Middle frontal gyrus (tissue), 1 donor: ENCODE data around the gene ENO3.
A peak's percentile ranks its signal among the peaks of the same experiment; 100 is the strongest.
"Not testable (repeated sequence)": the region's sequence is repeated elsewhere in the genome, so short reads cannot be mapped to it uniquely, and the experiment has no call there.

Source experiments
- DNase-seq: peaks from one replicate; pipeline ENCODE4 v3.0.0-alpha.2; 2015; ENCODE audit warnings: low spot score; ENCODE audit errors: extremely low spot score

Gene ENO3

DNA sequence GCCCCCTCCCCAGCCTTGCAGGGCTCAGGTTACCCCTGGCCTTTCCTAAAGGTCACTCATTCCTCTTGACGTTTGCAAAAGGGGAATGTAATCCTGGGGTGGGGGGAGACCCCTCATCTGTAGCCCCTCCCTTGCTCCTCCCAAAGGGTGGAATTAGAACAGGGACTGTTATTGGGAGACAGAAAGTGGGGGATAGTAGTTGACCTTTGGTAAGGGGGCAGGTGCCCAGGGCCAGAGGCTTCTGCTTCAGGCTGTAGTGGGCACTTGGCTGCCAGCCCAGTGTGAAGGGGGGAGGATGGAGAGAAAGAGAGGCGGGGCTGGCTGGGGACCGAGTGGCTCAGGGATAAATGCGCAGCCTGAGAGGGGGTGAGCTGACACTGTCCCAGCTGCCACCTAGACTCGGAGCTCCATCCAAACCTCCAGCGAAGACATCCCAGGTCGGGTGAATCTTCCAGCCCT is at the start of gene ENO3:
ENO3 (plus strand) TSS at position 374 of the 459 bp plus-strand sequence. CDS start 711 bp downstream, outside the sequence.
- DNase-seq, result no peak

DNA sequence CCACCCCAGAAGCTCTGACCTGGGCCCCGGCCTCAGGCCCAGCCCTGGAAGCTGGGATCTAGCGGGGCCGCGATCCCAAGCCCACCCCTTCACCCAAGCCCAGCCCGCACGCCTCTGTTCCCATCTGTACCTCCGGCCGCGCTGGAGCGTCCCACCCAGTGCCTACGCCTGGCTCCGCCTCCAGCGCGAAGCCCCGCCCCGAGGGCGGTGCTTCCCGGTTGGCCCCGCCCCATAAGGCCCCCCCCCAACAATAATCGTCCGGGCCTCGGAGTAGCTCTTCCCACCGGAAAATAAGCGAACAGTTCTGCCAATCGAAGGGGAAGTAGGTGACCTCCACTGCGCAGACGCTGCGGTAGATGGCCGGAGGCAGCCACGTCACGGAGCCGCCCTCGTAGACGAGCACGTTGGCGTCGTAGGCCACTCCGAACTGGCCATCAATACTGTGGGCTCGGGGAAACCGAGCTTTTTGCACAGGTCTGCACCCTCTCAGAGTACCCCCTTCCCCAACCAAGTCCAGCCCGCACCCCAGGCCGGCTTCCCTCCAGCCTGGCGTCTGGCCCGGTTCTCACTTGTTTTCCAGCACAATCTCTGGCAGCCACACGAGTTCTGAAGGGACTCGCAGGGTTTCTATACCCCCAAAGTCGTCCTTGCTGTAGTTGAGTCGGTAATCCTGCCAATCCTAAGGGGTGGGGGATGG is 49.1 kb upstream of the ENO3 start:
- DNase-seq, result no peak

- DNase-seq, result no peak
Observed at GRCh38 chr17:4902540-4902939, 48.4 kb upstream of the ENO3 start.

DNA sequence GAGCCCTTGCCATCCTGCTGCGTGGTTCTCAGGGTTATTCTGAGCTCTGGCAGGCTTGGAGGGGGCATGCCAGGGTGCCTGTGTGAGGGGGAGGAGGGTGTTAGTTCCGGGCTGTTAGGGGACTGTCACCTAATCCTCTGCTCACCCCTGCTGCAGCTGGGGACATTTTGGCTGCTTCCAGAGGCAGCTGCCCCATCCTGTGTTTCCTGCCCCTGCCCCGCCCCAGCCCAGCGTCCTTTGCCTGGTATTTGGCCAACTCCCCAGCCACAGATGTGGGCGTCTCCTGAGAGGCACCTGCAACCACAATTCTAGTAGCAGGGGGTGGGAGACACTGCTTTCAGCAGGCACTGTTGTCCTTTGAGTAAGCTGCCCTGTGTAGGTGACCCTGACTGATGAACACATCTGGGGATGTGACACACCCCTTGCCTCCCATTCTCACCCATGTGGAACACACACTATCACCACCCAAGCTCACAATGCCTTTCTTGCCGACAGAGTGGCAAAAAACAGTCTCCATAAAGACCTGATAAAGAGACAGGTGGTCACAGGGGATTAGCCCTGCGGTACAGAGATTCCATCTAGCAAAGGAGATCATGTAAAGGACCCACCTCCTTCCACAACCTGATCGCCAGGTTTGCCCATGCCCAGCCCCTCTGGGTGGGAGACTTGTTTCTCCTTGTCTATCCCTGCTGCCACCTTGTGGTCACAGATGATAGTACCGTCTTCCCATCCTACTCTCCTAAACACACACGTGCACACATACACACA is 47.7 kb upstream of the ENO3 start, which contains the start of gene CHRNE:
CHRNE (minus strand) TSS at position 48 of the 768 bp plus-strand sequence; CDS start at position 13, 35 bp downstream.
- no peak for DNase-seq

GRCh38 chr17:4906642-4907041 is 44.3 kb upstream of the ENO3 start:
- DNase-seq, result not testable (repeated sequence)

DNA sequence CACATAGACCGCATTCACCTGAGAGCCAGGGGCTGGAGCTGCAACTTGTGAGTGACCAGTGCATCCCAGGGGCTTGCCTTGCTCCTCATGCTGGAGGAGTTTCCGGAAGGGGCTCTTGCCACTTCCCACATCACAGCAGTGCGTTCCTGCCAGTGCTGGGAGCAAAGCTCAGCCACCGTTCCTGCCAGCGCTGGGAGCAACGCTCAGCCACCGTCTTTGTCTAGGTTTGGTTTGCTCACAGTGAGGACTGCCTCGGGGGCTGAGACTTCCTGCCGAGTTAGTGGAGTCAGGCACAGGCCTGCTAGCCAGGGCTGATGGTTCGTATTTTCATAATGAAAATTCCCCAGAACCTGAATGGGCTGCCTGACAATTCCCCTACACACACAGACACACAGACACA is 42.6 kb upstream of the ENO3 start:
- DNase-seq, result no peak

DNA sequence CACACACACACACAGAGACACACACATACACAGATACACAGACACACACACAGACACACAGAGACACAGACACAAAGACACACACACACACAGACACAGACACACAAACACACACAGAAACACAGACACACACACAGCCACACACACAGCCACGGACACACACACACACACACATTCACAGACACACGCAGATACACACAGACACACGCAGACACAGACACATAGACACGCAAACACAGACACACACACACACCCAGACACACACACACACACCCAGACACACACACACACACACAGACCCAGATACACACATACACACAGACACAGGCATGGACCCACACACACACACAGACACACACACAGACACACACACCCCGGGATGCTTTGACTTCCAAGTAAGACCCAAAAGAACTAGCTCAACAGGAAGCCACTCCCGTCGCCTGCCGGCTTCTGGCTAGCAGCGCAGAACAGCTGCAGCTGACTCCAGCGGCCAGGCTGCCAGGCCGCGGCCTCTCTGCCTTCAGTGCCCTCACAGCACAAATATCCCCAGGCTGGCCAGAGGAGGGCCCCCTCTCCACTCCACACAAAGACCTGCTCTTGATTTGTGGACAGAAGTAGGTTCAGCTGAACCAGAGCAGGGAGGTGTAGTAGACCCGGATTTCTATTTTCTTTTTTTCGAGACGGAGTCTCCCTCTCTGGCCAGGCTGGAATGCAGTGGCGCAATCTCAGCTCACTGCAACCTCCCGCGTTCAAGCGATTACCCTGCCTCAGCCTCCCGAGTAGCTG is 42.0 kb upstream of the ENO3 start:
- DNase-seq, result peak; percentile 66

- no peak for DNase-seq
Observed at GRCh38 chr17:4913994-4914393, 36.9 kb upstream of the ENO3 start.

DNA sequence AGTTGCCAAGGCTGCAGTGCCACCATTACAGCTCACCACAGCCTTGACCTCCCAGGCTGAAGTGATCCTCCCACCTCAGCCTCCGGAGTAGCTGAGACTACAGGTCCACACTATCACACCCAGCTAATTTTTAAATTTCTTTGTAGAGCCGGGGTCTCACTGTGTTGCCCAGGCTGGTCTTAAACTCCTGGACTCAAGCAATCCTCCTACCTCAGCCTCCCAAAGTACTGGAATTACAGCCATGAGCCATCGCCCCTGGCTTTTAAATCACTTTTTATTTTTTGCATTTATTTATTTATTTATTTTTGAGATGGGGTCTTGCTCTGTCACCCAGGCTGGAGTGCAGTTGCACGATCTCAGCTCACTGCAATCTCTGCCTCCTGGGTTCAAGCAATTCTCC is 36.4 kb upstream of the ENO3 start:
- not testable (repeated sequence) for DNase-seq

GRCh38 chr17:4919511-4920047 is 31.3 kb upstream of the ENO3 start:
- DNase-seq, result no peak

DNA sequence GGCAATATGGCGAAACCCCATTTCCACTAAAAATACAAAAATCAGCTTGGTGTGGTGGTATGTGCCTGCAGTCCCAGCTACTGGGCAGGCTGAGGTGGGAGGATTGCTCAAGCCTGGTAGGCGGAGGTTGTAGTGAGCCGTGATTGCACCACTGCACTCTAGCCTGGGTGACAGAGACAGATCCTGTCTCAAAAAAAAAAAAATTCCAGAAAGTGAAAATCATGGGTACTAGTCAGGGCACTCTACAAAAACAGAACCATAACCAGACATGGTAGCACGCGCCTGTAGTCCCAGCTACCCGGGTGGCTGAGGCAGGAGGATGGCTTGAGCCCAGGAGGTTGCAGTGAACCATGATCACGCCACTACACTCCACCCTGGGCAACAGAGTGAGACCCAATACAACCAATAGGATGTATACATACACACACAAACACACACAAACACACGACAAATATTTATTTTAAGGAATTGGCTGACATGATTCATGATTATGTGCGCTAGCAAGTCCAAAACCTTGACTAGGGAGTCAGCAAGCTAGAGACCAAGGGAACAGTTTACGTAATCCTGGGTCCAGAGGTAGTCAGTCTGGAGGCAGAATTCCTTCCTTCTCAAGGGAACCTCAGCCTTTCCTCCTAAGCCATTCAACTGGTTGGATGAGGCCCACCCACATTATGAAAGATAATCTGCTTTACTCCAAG is 30.4 kb upstream of the ENO3 start:
- no peak for DNase-seq

DNA sequence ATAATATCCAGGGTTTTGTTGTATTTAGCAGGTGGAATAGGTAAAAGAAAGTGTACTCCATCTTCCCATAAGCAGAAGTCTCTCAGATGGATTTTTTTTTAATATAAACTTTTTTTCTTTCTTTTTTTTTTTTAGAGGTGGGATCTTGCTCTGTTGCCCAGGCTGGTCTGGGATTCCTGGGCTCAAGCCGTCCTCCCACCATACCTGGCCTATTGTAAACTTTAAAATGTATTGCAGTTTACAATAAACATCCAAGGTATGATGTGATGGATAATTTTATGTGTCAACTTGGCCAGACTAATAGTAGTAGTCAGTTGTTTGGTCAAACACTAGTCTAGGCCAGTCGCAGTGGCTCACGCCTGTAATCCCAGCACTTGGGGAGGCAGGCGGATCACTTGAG is 29.6 kb upstream of the ENO3 start:
- no peak for DNase-seq

GRCh38 chr17:4926577-4927335 is 24.2 kb upstream of the ENO3 start:
- not testable (repeated sequence) for DNase-seq

GRCh38 chr17:4928881-4929280 is 22.0 kb upstream of the ENO3 start:
- DNase-seq, result no peak

GRCh38 chr17:4931963-4932362 is 19.0 kb upstream of the ENO3 start, which contains the start of gene GP1BA:
Gene GP1BA (plus strand): TSS chr17:4932277. CDS start chr17:4932605, 328 bp downstream.
- DNase-seq, result no peak

DNA sequence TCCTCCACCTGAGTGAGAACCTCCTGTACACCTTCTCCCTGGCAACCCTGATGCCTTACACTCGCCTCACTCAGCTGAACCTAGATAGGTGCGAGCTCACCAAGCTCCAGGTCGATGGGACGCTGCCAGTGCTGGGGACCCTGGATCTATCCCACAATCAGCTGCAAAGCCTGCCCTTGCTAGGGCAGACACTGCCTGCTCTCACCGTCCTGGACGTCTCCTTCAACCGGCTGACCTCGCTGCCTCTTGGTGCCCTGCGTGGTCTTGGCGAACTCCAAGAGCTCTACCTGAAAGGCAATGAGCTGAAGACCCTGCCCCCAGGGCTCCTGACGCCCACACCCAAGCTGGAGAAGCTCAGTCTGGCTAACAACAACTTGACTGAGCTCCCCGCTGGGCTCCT is 18.2 kb upstream of the ENO3 start:
- no peak for DNase-seq

DNA sequence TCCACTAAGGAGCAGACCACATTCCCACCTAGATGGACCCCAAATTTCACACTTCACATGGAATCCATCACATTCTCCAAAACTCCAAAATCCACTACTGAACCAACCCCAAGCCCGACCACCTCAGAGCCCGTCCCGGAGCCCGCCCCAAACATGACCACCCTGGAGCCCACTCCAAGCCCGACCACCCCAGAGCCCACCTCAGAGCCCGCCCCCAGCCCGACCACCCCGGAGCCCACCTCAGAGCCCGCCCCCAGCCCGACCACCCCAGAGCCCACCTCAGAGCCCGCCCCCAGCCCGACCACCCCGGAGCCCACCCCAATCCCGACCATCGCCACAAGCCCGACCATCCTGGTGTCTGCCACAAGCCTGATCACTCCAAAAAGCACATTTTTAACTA is 17.3 kb upstream of the ENO3 start:
- no peak for DNase-seq

- no peak for DNase-seq
Observed at GRCh38 chr17:4934173-4934979, 16.5 kb upstream of the ENO3 start.

- DNase-seq, result no peak
Observed at GRCh38 chr17:4935650-4936049, 15.3 kb upstream of the ENO3 start.
